Measurements from ENCODE around the gene FAM219A.

GRCh38 chr9:34507966-34508365 is 49.6 kb upstream of the FAM219A start:
- no peak for TF ChIP-seq CTCF (IDR thresholded peaks at IDR 0.05)
- no peak for TF ChIP-seq POLR2A (IDR thresholded peaks at IDR 0.05)
